ENCODE data around the gene IL31. TPM values are rescaled to one million over a fixed set of nuclear protein-coding genes. Genes with fewer than 3 reads are reported as not detected.

Gene IL31
- polyA plus RNA-seq, 1 experiment: not detected

GRCh38 chr12:122140467-122141257 lies 33.4 kb downstream of the IL31 start:
- Histone ChIP-seq H3K27me3 (ENCODE audit: control insufficient read depth, insufficient read depth, low read length) (no peaks in the 10 kb centered on the region), H3K4me3 (ENCODE audit: low read depth, low read length) (no peak overlapping the region), H3K36me3 (ENCODE audit: control insufficient read depth, insufficient read depth, low read length) (peaks cover 34% of the 10 kb centered on the region)
- TF ChIP-seq, protein P1, sequence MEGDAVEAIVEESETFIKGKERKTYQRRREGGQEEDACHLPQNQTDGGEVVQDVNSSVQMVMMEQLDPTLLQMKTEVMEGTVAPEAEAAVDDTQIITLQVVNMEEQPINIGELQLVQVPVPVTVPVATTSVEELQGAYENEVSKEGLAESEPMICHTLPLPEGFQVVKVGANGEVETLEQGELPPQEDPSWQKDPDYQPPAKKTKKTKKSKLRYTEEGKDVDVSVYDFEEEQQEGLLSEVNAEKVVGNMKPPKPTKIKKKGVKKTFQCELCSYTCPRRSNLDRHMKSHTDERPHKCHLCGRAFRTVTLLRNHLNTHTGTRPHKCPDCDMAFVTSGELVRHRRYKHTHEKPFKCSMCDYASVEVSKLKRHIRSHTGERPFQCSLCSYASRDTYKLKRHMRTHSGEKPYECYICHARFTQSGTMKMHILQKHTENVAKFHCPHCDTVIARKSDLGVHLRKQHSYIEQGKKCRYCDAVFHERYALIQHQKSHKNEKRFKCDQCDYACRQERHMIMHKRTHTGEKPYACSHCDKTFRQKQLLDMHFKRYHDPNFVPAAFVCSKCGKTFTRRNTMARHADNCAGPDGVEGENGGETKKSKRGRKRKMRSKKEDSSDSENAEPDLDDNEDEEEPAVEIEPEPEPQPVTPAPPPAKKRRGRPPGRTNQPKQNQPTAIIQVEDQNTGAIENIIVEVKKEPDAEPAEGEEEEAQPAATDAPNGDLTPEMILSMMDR (IDR thresholded peaks at IDR 0.05; ENCODE audit: insufficient read depth, low read depth, low read length): no peak
- DNase-seq (ENCODE audit: low read depth): no peak
- ChIA-PET CTCF (interaction anchor here (1.3 to 2.2 kb wide), 2 partner anchors 10 to 17 kb away, joined by 4 to 9 read pairs; no protein-coding TSS in a partner anchor), POLR2A (interaction anchor here (0.5 kb wide), 1 partner anchor 788 kb away, joined by 3 read pairs; the partner anchor contains the start of gene ANAPC5)

DNA sequence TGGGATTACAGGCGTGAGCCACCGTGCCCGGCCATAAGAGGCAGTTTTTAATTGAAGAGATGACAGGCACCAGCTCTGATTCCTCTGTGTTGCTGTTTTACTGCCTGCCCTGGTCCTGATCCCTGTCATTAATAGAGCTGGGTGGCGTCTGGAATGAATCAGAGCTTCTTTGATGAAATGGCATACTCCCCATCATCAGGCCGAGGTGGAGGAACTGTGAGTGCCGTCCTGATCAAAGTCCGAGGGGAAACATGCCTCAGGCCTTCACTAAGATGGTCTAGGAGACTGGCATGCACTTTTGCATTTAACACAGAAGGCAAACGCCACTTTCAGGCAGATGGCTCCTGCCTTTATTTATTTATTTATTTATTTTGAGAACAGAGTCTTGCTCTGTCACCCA lies 34.1 kb downstream of the IL31 start:
- TF ChIP-seq, protein P1 (IDR thresholded peaks at IDR 0.05; ENCODE audit: insufficient read depth, low read depth, low read length): no peak
- Histone ChIP-seq H3K4me3 (ENCODE audit: low read depth, low read length) (no peak overlapping the region), H3K36me3 (ENCODE audit: control insufficient read depth, insufficient read depth, low read length) (peaks cover 39% of the 10 kb centered on the region), H3K27me3 (ENCODE audit: control insufficient read depth, insufficient read depth, low read length) (no peaks in the 10 kb centered on the region)
- DNase-seq (ENCODE audit: low read depth): no peak
- CTCF ChIA-PET: interaction anchor here (0.9 to 2.2 kb wide), 3 partner anchors 9 to 16 kb away, joined by 3 to 9 read pairs (median 4); no protein-coding TSS in a partner anchor
- POLR2A ChIA-PET: interaction anchor here (0.5 kb wide), 1 partner anchor 788 kb away, joined by 3 read pairs; the partner anchor contains the start of gene ANAPC5

DNA sequence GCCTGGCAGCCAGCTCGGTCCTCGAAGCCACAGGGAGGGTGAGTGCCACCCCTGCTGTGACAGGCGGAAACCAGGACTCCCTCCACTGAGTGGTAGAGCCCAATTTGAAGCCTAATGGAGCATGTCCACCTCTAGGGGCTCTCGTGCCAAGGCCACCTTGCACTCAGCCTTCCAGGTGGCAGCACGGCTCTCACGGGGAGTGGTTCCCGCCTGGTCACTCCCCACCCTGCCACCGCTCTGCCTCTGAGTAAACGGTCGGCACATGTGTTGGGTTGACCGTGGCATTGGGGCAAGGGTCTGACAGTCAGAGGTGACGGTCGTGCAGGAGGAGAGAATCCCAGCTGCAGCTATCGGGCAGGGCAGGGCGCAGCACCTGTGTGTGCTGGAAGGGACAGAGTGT lies 34.8 kb downstream of the IL31 start:
- Histone ChIP-seq H3K27me3 (ENCODE audit: control insufficient read depth, insufficient read depth, low read length) (no peaks in the 10 kb centered on the region), H3K36me3 (ENCODE audit: control insufficient read depth, insufficient read depth, low read length) (peaks cover 40% of the 10 kb centered on the region), H3K4me3 (ENCODE audit: low read depth, low read length) (no peak overlapping the region)
- ChIA-PET CTCF (interaction anchor here (0.9 to 2.2 kb wide), 4 partner anchors 9 to 48 kb away, joined by 3 to 9 read pairs (median 4); no protein-coding TSS in a partner anchor), POLR2A (no interaction called here)
- DNase-seq (ENCODE audit: low read depth): no peak
- TF ChIP-seq, protein P1 (IDR thresholded peaks at IDR 0.05; ENCODE audit: insufficient read depth, low read depth, low read length): no peak

DNA sequence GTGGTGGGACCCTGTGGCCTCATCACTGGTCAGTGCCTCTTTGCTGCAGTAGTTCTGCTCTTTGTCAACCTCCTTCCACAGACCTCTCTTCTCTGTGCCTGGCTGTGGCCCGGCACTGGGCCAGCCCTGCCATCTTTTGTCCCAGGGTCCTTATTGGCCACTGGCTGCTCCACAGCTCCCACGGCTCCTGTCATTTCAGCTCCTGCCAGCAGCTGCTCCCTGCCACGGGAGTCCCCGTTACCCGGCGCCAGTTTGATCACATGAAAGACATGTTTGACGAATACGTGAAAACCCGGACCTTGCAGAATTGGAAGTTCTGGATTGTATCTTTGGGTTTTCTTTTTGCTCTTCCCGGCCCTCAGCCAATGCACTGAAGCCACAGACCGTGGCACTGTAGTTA lies 35.4 kb downstream of the IL31 start:
- H3K4me3 ChIP-seq (ENCODE audit: low read depth, low read length): no peak overlapping the region
- ChIA-PET POLR2A (no interaction called here), CTCF (interaction anchor here (0.9 to 2.2 kb wide), 4 partner anchors 8 to 72 kb away, joined by 3 to 9 read pairs (median 4); no protein-coding TSS in a partner anchor)
- TF ChIP-seq, protein P1 (IDR thresholded peaks at IDR 0.05; ENCODE audit: insufficient read depth, low read depth, low read length): no peak
- H3K27me3 ChIP-seq (ENCODE audit: control insufficient read depth, insufficient read depth, low read length): no peaks in the 10 kb centered on the region
- no peak for DNase-seq (ENCODE audit: low read depth)
- peaks cover 42% of the 10 kb centered on the region for H3K36me3 ChIP-seq (ENCODE audit: control insufficient read depth, insufficient read depth, low read length)

DNA sequence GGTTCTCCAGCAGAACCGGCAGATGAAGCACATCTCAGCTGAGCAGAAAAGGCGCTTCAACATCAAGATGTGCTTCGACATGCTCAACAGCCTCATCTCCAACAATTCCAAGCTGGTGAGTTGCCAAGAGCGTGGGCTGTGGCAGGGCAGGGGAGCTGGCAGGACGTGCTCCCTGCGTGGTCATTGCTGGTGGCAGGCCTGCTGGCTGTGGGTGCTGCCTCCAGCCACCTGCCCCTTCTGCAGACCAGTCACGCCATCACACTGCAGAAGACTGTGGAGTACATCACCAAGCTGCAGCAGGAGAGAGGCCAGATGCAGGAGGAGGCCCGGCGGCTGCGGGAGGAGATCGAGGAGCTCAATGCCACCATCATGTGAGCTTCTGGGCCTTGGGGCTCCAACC lies 35.8 kb downstream of the IL31 start:
- Histone ChIP-seq H3K36me3 (ENCODE audit: control insufficient read depth, insufficient read depth, low read length) (peaks cover 44% of the 10 kb centered on the region), H3K4me3 (ENCODE audit: low read depth, low read length) (no peak overlapping the region), H3K27me3 (ENCODE audit: control insufficient read depth, insufficient read depth, low read length) (no peaks in the 10 kb centered on the region)
- ChIA-PET CTCF (interaction anchor here (0.9 to 2.2 kb wide), 4 partner anchors 8 to 71 kb away, joined by 3 to 9 read pairs (median 4); no protein-coding TSS in a partner anchor), POLR2A (no interaction called here)
- no peak for DNase-seq (ENCODE audit: low read depth)
- TF ChIP-seq, protein P1 (IDR thresholded peaks at IDR 0.05; ENCODE audit: insufficient read depth, low read depth, low read length): no peak

All from BJ (cell line).